Keratinocyte (primary cell): Measurements from ENCODE around the gene MDFIC2. TPM values are rescaled to one million over a fixed set of nuclear protein-coding genes. Genes with fewer than 3 reads are reported as not detected.

ENCODE experiments used
- DNase-seq: peaks from one replicate; pipeline ENCODE4 v3.0.0-alpha.2; 2011; ENCODE audit warnings: low read depth, missing footprints, low spot score
- FAIRE-seq: peaks from 2 replicates; lab custom pipeline; 2011; peaks lifted over from hg19 to GRCh38; lab: Jason Lieb, UNC
- H2AFZ ChIP-seq: 2 replicates; pipeline ENCODE4 v1.6.0; 2012; ENCODE audit warnings: low read length, control low read depth, inconsistent platforms; ENCODE audit not compliant: control insufficient read depth
- H3K27ac ChIP-seq: 2 replicates; pipeline ENCODE4 v1.5.1; 2011; ENCODE audit warnings: low read length; ENCODE audit not compliant: control insufficient read depth, insufficient read depth
- H3K27me3 ChIP-seq: 3 replicates; pipeline ENCODE4 v1.6.0; 2011; ENCODE audit warnings: low read length; ENCODE audit not compliant: control insufficient read depth, insufficient read depth; ENCODE audit errors: extremely low read depth
- H3K36me3 ChIP-seq, 2 experiments: 2 replicates in 1 of 2; 3 replicates in 1 of 2; pipeline ENCODE4 v1.5.1; 2011; ENCODE audit warnings: low read length in 2 of 2, mild to moderate bottlenecking in 1 of 2; ENCODE audit not compliant: control insufficient read depth in 2 of 2, insufficient read depth in 2 of 2; ENCODE audit errors: extremely low read depth in 1 of 2
- H3K4me1 ChIP-seq: 3 replicates; pipeline ENCODE4 v1.5.1; 2011; ENCODE audit warnings: low read length; ENCODE audit not compliant: control insufficient read depth, insufficient read depth; ENCODE audit errors: extremely low read depth
- H3K4me2 ChIP-seq: 3 replicates; pipeline ENCODE4 v1.6.0; 2011; ENCODE audit warnings: low read depth, low read length; ENCODE audit not compliant: control insufficient read depth, insufficient read depth; ENCODE audit errors: extremely low read depth
- H3K4me3 ChIP-seq, 3 experiments: fragments of 200-600 bp in 1 of 3; sonication (generic) in 1 of 3; 2 replicates in 2 of 3; 3 replicates in 1 of 3; pipeline ENCODE4 v1.5.1; 2011 to 2016; ENCODE audit warnings: low read length in 3 of 3, mild to moderate bottlenecking in 3 of 3, control low read depth in 2 of 3, inconsistent platforms in 1 of 3, low read depth in 1 of 3, mixed read lengths in 1 of 3, mixed run types in 1 of 3, moderate library complexity in 1 of 3; ENCODE audit not compliant: control insufficient read depth in 2 of 3, insufficient read depth in 2 of 3; ENCODE audit errors: extremely low read depth in 1 of 3
- H3K79me2 ChIP-seq: 2 replicates; pipeline ENCODE4 v1.6.0; 2012; ENCODE audit warnings: low read length; ENCODE audit not compliant: control insufficient read depth, insufficient read depth
- H3K9ac ChIP-seq: 3 replicates; pipeline ENCODE4 v1.6.0; 2011; ENCODE audit warnings: low read length; ENCODE audit not compliant: control insufficient read depth, insufficient read depth; ENCODE audit errors: extremely low read depth
- H3K9me1 ChIP-seq: 3 replicates; pipeline ENCODE4 v1.6.0; 2011; ENCODE audit warnings: low read length; ENCODE audit not compliant: control insufficient read depth, insufficient read depth; ENCODE audit errors: extremely low read depth
- H3K9me3 ChIP-seq: 2 replicates; pipeline ENCODE4 v1.5.1; 2012; ENCODE audit warnings: low read depth, low read length; ENCODE audit not compliant: control insufficient read depth
- H4K20me1 ChIP-seq: 3 replicates; pipeline ENCODE4 v1.6.0; 2011; ENCODE audit warnings: low read length; ENCODE audit not compliant: control insufficient read depth, insufficient read depth; ENCODE audit errors: extremely low read depth
- CTCF ChIP-seq, 3 experiments: IDR thresholded peaks in 1 of 3; conservative IDR thresholded peaks in 1 of 3; optimal IDR thresholded peaks in 1 of 3; 2 replicates in 2 of 3; 3 replicates in 1 of 3; pipeline versions ENCODE3 to v1.5.1; 2011; ENCODE audit warnings: low read length in 3 of 3, mild to moderate bottlenecking in 3 of 3, moderate library complexity in 2 of 3, control low read depth in 1 of 3, inconsistent platforms in 1 of 3; ENCODE audit not compliant: insufficient read depth in 2 of 3; ENCODE audit errors: extremely low read depth in 1 of 3
- EZH2 ChIP-seq: IDR thresholded peaks from one replicate; pipeline ENCODE4 v1.6.1; 2012; ENCODE audit warnings: inconsistent platforms, mild to moderate bottlenecking, low read length, moderate library complexity
- dilution Hi-C: fragments of 300-500 bp; cut with MboI; formaldehyde crosslinking; loops from one replicate; pipeline ENCODE4 v1.7.0; 2020; ENCODE audit warnings: low sequenced_read_pairs; ENCODE audit not compliant: extremely low pct_ligation_motif_present
- polyA plus RNA-seq, 5 experiments: library from polyadenylated mRNA; depleted of rRNA in 3 of 5; stranded (reverse) in 3 of 5; stranded (forward) in 1 of 5; unstranded in 1 of 5; fragments of >200 nt; gene quantifications; 1 replicate in 1 of 5; 2 replicates in 3 of 5; 3 replicates in 1 of 5; pipeline versions ENCODE4 v1.2.1 to v1.2.3, GENCODE V29; 2011 to 2012; ENCODE audit warnings: missing spikeins in 2 of 5, low read depth in 1 of 5, low replicate concordance in 1 of 5

Gene MDFIC2
- polyA plus RNA-seq, 1 donor (not counting 4 experiments of a cell fraction or from before 2014, with no cell fraction given) = not detected

- no peak for FAIRE-seq
- Histone ChIP-seq H3K9me1 (no peaks in the 10 kb centered on the region), H3K4me3 (no peak overlapping the region), H3K9ac (no peak overlapping the region), H4K20me1 (no peaks in the 10 kb centered on the region), H3K27me3 (no peaks in the 10 kb centered on the region), H3K4me1 (no peaks in the 10 kb centered on the region), H3K9me3 (no peaks in the 10 kb centered on the region), H2AFZ (no peak overlapping the region), H3K27ac (no peak overlapping the region), H3K36me3 (no peaks in the 10 kb centered on the region), H3K79me2 (no peaks in the 10 kb centered on the region), H3K4me2 (no peak overlapping the region)
- no peak for DNase-seq
- dilution Hi-C loops = no loop called here
- TF ChIP-seq EZH2 (no peak), CTCF (optimal IDR thresholded peaks at IDR 0.05 in 1 of 3, IDR thresholded peaks at IDR 0.05 in 1 of 3, conservative IDR thresholded peaks at IDR 0.05 in 1 of 3; ENCODE audit: extremely low read depth in 1 of 3, insufficient read depth in 2 of 3, low read length in 3 of 3) (no peak)
These were observed 63.6 kb downstream of the MDFIC2 start for GRCh38 chr3:70248856-70249255.

- no peaks in the 10 kb centered on the region for H3K9me3 ChIP-seq
- no peaks in the 10 kb centered on the region for H3K4me1 ChIP-seq
- no peak overlapping the region for H3K9ac ChIP-seq
- no peak overlapping the region for H2AFZ ChIP-seq
- no peak overlapping the region for H3K27ac ChIP-seq
- TF ChIP-seq EZH2 (no peak), CTCF (optimal IDR thresholded peaks at IDR 0.05 in 1 of 3, IDR thresholded peaks at IDR 0.05 in 1 of 3, conservative IDR thresholded peaks at IDR 0.05 in 1 of 3; ENCODE audit: extremely low read depth in 1 of 3, insufficient read depth in 2 of 3, low read length in 3 of 3) (no peak)
- H3K4me3 ChIP-seq = no peak overlapping the region
- no peaks in the 10 kb centered on the region for H3K79me2 ChIP-seq
- H4K20me1 ChIP-seq = no peaks in the 10 kb centered on the region
- DNase-seq = no peak
- no peaks in the 10 kb centered on the region for H3K27me3 ChIP-seq
- H3K36me3 ChIP-seq = no peaks in the 10 kb centered on the region
- H3K4me2 ChIP-seq = no peak overlapping the region
- H3K9me1 ChIP-seq = no peaks in the 10 kb centered on the region
- no peak for FAIRE-seq
- dilution Hi-C loops = no loop called here
These were observed 64.5 kb downstream of the MDFIC2 start for GRCh38 chr3:70247955-70248354.
